Spleen (tissue), 7 donors: ENCODE results near the gene ENOX1.

Experiments used
- CTCF ChIP-seq, 11 experiments: fragments of 200-600 bp in 7 of 11; fragments of 450-650 bp in 4 of 11; sonication (generic) in 4 of 11; IDR thresholded peaks in 8 of 11; conservative IDR thresholded peaks in 3 of 11; 1 replicate in 7 of 11; 2 replicates in 4 of 11; pipeline versions ENCODE4 v1.4.0 to v1.8.0; 2016 to 2021; ENCODE audit warnings: antibody characterized with exemption in 11 of 11, inconsistent platforms in 4 of 11, mild to moderate bottlenecking in 1 of 11
- POLR2AphosphoS5 ChIP-seq, 3 donors: sonication (generic); formaldehyde crosslinking; IDR thresholded peaks; one replicate each; pipeline ENCODE4 v1.5.1; 2017; ENCODE audit warnings: antibody characterized with exemption in 3 of 3
- donor health status: DM: no; HTN: no; CAD: no; lungs with moderate emphysema.
- donor health status: DM: no; HTN: no; CAD: no.
- donor health status: DM: no; HTN: no; CAD: no.

- TF ChIP-seq CTCF (IDR thresholded peaks at IDR 0.05 in 8 of 11, conservative IDR thresholded peaks at IDR 0.05 in 3 of 11) (no peak), POLR2AphosphoS5 (IDR thresholded peaks at IDR 0.05) (no peak)
These were observed 519.7 kb downstream of the ENOX1 start for GRCh38 chr13:43266936-43267615.
